ENCODE data around the gene USP7.

GRCh38 chr16:8924214-8924613, 39.5 kb downstream of the USP7 start:
- TF ChIP-seq CTCF (conservative IDR thresholded peaks at IDR 0.05; ENCODE audit: low read length), result no peak
- no peak for TF ChIP-seq EZH2phosphoT487 (IDR thresholded peaks at IDR 0.05; ENCODE audit: borderline replicate concordance, low read depth, low read length)

Data from OCI-LY7 (cell line).